GM19463 (cell line): Measurements from ENCODE around the gene TLX2.

ENCODE experiments used
- ATAC-seq: cut with Tn5 transposase; IDR thresholded peaks from one replicate; pipeline ENCODE4 v1.9.1; 2021; ENCODE audit warnings: mild to moderate bottlenecking, moderate library complexity; ENCODE audit not compliant: unreplicated experiment

The TLX2 gene

GRCh38 chr2:74530239-74531187, 16.3 kb downstream of the TLX2 start:
- ATAC-seq: peak; percentile 29

GRCh38 chr2:74531666-74532065, 17.4 kb downstream of the TLX2 start:
- ATAC-seq: no peak

GRCh38 chr2:74532222-74532621, 18.0 kb downstream of the TLX2 start:
- no peak for ATAC-seq

- ATAC-seq: no peak
Measured at GRCh38 chr2:74533464-74533863, 19.2 kb downstream of the TLX2 start.

- no peak for ATAC-seq
Measured at GRCh38 chr2:74534411-74534810, 20.2 kb downstream of the TLX2 start.

GRCh38 chr2:74535440-74535965, 21.3 kb downstream of the TLX2 start:
- ATAC-seq: no peak

- ATAC-seq: no peak
Measured at GRCh38 chr2:74536166-74536950, 22.1 kb downstream of the TLX2 start.

- no peak for ATAC-seq
Measured at GRCh38 chr2:74537140-74537539, 22.9 kb downstream of the TLX2 start.

- peak; percentile 51 for ATAC-seq
Measured at GRCh38 chr2:74538881-74539339, 24.7 kb downstream of the TLX2 start.

- ATAC-seq: no peak
Measured at GRCh38 chr2:74540291-74540690, 26.0 kb downstream of the TLX2 start.

- no peak for ATAC-seq
Measured at GRCh38 chr2:74542978-74543377, 28.7 kb downstream of the TLX2 start.

GRCh38 chr2:74544634-74545033, 30.4 kb downstream of the TLX2 start:
- no peak for ATAC-seq

- ATAC-seq: no peak
Measured at GRCh38 chr2:74546004-74546403, 31.8 kb downstream of the TLX2 start.

GRCh38 chr2:74548285-74548899, 34.1 kb downstream of the TLX2 start:
- ATAC-seq: no peak

GRCh38 chr2:74548900-74549826, 34.9 kb downstream of the TLX2 start:
- peak; percentile 46 for ATAC-seq

GRCh38 chr2:74550231-74550630, 36.0 kb downstream of the TLX2 start:
- ATAC-seq: no peak

GRCh38 chr2:74551530-74551929, 37.3 kb downstream of the TLX2 start:
- ATAC-seq: no peak

GRCh38 chr2:74551942-74552913, 38.0 kb downstream of the TLX2 start:
- ATAC-seq: no peak
